HK-2 (cell line): ENCODE data around the gene PDCD2L.
"Not testable (repeated sequence)": the region's sequence is repeated elsewhere in the genome, so short reads cannot be mapped to it uniquely, and the experiment has no call there.

Source experiments
- DNase-seq: peaks from one replicate; pipeline ENCODE4 v3.0.0-alpha.2; 2018; ENCODE audit not compliant: unreplicated experiment

PDCD2L gene

DNA sequence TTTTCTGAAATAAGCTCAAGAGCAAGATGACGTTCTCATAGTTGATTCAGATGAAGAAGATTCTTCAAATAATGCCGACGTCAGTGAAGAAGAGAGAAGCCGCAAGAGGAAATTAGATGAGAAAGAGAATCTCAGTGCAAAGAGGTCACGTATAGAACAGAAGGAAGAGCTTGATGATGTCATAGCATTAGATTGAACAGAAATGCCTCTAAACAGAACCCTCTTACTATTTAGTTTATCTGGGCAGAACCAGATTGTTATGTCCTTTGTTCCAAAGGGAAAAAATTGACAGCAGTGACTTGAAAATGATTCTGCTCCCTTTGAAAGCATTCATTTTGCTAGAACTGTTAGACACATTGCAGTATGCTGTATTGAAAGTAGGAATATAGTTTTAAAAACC is 64.8 kb downstream of the PDCD2L start:
- not testable (repeated sequence) for DNase-seq

DNA sequence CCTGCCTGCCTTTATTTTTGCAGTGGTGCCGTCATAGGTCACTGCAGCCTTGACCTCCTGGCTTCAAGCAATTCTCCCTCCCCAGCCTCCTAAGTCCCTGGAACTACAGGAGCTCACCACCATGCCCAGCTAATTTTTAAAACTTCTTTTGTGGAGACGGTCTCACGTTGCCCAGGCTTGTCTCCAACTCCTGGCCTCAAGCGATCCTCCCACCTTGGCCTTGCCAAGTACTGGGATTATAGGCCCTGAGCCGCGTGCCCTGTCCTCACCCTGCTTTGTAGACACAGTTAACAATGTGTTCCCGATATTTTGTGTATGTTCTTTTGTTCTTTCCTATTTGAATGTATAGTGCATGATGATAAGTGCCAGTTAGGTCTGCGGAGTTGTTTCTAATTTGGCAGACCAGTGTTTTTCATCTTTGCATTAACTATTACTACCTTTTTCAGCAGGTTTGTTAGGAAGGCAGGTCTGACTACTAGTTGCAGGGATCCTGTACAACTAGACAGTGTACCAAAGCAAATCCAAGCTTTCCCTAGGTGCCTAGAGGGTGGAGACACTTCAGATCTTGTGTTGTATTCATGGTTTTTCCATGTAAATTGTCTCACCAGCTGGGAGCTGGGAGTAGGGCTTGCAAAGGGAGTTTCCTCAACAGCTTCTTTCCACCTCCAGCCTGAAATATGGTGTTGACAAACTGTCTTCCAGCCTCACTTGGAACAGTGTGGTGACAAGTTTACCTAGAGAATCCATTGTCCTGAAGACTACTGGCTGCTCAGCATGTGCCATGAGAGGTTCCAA is 67.9 kb downstream of the PDCD2L start:
- no peak for DNase-seq

- DNase-seq = no peak
These were observed 70.2 kb downstream of the PDCD2L start for GRCh38 chr19:34474233-34474989.

DNA sequence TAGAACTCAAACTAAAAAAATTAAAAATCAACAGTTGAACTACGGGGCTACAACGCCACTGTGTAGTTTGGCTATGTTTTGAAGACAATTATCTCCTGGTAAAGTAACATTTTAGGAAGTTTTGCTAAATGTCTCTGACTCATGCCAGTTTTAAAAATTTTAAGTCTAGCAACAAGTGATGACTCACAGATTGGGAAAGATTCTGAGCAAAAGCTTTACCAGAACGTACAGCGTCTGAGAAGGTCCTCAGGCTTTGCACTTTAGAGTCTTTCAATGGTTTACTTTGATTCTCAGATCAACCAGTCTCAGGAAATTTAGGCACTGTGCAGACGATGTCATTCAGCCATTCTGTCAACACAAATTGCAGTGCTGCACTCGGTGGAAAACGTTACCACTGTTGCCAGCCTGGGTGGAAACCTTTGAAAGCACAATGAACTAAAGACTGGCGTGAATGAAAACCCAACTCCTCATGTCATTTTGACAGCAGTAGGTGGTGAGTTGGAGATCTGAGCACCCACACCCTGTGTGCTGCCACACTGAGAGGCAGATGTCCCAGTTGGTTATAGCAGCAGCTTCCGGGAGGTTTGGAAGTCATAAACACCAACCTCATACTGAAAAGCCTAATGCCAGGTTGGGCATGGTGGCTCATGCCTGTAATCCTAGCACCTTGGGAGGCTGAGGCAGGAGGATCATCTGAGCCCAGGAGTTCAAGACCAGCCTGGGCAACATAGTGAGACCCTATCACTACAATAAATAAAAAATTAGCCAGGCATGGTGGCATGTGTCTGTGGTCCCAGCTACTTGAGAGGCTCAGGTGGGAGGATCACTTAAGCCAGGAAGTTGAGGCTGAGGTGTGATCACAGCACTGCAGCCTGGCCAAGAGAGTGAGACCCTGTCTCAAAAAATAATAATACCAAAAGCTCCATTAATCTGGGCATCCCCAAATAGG is 71.1 kb downstream of the PDCD2L start:
- DNase-seq = no peak
